Activated CD4-positive, alpha-beta T cell treated with anti-CD3 and anti-CD28 coated beads, Interleukin-10, Interleukin-2, amounts not matched to agents 100 ng/mL and 50 ng/mL, durations not matched to agents 16 hours and 8 hours (primary cell): Measurements from ENCODE around the gene KRTAP20-2.

Experiments
- DNase-seq: peaks from one replicate; pipeline ENCODE4 v3.0.0-alpha.2; 2020

KRTAP20-2 gene

DNA sequence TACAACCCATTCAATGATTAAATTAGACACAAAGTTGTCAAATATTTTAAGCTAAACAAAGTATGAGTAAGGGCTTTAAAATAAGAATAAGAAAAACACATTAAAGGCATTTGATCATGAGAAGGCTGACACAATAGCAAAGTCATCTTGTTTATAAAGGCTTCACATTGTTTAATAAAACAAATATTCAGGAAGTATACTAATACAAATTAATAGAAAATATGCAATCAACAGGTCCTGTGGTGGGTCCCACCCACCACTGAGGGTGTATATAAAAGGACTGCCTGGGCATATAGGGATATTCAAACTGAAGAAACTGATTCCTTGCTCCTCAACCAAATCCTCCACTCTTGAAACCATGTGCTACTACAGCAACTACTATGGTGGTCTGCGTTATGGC is at the start of gene KRTAP20-2:
Gene KRTAP20-2, plus strand, starts transcription at position 301 of the 400 bp plus-strand sequence. Its CDS starts 58 bp downstream, at position 359.
- no peak for DNase-seq

DNA sequence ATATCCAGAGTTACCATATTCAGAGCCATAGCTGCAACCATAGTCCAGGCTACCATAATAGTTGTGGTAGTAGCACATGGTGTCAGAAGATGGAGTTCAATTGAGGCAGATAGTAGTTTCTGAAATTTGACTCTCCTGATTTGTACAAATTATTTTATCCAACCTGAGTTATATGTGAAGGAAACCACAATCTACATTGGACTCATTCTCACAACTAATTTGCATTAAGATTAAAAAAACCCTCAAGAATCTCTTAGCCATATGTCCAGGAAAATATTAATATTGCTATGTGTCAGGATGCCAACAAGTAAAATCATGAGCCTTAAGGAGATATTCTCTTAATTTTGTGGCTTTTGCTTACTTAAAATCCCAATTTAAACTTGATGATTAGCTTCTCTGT is 44.7 kb upstream of the KRTAP20-2 start, which contains the start of gene KRTAP22-2:
Gene KRTAP22-2, minus strand, starts transcription at position 101 of the 400 bp plus-strand sequence.
- DNase-seq = no peak

DNA sequence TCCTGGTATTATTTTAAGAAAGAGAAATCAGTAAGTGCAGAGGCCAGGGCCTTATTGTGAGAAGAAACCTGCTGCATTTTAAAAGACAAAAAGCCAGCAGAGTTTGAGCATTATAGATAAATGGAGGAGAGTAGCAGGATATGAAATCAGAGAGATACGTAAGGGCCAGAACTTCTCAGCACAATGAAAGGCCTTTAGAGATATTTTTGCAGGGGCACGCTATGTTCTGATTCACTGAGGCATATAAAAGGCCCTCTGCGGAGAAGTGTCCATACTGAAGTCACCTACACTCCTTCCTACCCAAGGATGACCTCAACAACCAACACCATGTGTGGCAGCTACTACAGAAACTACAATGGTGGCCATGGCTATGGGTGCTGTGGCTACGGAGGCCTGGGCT is 42.9 kb upstream of the KRTAP20-2 start, which contains the start of gene KRTAP6-3:
Gene KRTAP6-3, plus strand, starts transcription at position 301 of the 400 bp plus-strand sequence. Its CDS starts 6 bp downstream, at position 307.
- DNase-seq = no peak

DNA sequence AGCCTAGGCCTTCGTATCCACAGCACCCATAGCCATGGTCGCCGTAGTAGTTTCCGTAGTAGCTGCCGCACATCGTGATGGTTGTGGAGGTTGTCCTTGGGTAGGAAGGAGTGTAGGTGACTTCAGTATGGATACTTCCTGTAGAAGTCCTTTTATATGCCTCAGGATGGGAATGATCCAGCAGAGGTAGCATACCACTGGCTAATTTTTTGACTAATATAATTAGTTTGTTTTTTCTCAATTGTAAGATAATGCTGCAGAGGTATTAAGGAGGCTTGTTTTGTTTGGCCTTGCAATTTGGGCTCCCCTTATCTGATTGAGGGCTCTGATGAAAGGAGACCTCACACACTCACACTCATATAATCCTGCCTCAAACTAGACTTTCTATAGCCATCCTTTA is 36.2 kb upstream of the KRTAP20-2 start, which contains the start of gene KRTAP6-2:
Gene KRTAP6-2, minus strand, starts transcription at position 101 of the 400 bp plus-strand sequence. Its CDS starts 28 bp downstream, at position 73.
- DNase-seq = no peak

DNA sequence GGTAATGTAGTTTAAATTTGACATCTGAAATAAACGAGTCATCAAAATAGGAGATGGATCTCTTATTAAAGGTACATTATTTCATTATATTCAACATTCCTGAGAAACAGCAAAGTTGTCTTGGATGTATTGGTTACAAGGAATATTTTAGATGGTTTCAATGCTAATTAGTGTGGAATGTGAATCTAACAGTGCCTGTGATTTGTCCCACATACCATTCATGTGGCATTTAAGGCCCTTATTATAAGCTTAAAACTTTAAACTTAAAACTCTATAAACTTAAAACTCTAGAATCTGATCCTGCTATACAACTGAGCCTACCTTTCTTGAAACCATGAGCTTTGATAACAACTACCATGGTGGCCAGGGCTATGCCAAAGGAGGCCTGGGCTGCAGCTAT is 34.2 kb upstream of the KRTAP20-2 start, which contains the start of gene KRTAP22-1:
Gene KRTAP22-1, plus strand, starts transcription at position 301 of the 400 bp plus-strand sequence.
- DNase-seq = no peak

DNA sequence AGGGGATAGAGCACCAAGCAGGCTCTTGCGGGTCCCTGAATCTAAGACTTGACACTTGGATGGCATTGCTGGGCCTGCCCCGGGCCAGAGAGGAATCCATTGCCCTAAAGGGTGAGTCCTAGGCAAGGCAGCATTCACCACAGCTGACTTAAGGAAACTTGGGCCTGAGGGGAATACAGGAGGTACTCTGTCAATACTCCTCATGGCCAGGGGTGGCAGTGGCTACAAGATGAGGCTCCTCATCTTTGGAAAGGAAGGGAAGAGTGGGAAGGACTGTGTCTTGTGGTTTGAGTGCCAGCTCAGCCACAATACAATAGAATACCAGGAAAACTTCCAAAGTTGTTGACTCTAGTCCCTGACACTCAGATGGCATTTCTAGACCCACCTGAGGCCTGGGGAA is 29.0 kb upstream of the KRTAP20-2 start:
- no peak for DNase-seq

DNA sequence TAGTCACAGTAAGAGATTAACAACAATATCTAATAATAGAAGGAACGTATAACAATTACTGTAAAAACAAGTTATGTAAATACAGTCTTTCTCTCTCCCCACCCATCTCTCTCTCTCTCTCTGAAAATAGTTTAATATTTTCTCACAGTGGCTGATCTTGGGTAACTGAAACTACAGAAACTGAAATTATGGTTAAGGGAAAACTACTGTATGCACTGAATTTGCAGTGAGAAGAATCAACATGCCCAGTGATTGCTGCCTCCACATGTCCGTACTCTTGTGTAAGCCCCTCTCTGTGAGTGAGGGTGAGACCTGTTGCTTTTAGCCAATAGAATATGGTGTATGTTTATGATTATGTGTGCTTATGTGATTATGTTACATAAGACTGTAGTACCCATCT is 22.9 kb upstream of the KRTAP20-2 start:
- DNase-seq = no peak

DNA sequence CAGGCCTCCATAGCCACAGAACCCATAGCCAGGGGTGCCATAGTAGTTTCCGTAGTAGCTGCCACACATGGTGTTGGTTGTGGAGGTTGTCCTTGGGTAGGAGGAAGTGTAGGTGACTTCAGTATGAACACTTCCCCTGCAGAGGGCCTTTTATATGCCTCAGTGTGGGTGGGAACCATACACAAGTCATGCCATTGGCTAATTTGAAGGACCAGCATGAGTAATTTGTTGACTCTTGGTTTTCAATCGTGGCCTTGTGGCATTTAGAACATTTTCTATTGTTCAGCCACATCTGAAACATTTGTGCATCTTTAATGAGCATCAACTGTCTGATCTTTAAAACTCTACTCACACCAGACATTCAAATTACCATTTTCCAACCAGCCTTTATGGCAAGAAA is 21.2 kb upstream of the KRTAP20-2 start, which contains the start of gene KRTAP6-1:
Gene KRTAP6-1, minus strand, starts transcription at position 95 of the 400 bp plus-strand sequence. Its CDS starts 26 bp downstream, at position 69.
- DNase-seq = peak; percentile 6

DNA sequence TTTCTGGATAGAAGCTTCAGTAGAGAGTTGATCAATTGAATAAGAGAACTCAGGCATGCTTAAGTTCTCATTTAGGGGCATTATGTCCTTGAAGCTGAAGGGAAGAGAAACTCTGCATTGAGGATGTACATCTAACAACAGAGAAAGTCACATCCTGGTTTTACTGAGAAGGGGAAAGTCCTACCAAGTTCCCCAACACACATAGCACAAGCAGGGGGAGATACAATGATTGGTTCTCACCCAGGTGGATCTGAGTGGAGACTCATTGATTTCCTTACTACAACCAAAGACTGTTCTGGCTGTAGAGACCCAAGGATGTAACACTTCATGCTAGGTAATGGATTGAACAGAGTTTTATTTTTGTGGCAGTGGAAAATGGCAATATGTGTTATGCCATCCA is 19.8 kb upstream of the KRTAP20-2 start:
- no peak for DNase-seq

DNA sequence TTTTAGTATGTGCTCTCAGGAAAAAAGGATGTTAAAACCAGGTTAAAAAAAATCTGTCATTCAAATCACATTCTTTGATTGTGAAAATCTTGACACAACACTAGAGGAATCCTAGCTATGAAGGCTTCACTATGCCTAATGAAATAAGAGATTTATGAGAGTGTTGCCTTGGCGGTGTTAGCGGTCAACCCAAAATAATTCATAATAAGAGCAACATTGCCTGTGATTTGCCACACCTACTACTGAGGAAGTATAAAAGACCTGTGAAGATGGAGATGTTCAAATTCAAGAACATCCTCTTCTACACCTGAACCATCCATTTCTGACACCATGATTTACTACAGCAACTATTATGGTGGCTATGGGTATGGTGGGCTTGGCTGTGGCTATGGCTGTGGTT is 18.9 kb upstream of the KRTAP20-2 start, which contains the start of gene KRTAP20-1:
Gene KRTAP20-1, plus strand, starts transcription at position 301 of the 400 bp plus-strand sequence. Its CDS starts 30 bp downstream, at position 331.
- DNase-seq = no peak

DNA sequence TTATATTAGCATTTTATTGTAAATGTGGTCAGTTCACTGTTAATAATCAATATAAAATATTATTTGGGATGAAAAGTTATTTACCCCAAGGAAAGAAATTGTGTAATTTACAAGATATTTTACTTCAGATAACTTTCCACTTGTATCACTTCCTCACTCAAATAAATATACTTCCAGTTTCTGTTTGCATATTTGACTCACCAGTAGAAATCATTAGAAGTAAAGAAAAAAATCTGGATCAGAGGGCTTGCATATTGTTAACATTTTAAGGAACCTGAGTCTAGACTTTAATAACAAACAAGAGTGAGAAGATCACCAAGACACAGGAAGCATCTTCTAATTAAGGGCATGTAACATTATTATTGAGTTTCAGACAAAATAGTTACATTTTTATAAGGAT is 14.9 kb upstream of the KRTAP20-2 start:
- no peak for DNase-seq

DNA sequence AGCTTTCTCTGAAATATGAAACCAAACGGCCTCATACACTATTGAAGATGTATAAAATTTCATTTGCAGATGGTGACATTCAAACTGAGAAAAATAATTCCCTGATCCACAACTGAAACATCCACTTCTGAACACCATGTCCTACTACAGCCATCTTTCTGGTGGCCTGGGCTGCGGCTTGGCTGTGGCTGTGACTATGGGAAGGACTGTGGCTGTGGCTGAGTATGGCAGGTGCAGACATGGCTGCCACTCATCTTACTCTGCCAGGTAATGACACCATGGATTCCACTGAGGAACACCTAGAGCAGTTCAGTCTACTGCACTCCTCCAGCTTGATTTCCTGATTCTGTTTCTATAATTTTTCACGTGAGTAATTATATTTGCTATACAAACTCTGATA is 14.5 kb upstream of the KRTAP20-2 start, which contains the start of gene KRTAP20-4:
Gene KRTAP20-4, plus strand, starts transcription at position 106 of the 400 bp plus-strand sequence.
- no peak for DNase-seq

DNA sequence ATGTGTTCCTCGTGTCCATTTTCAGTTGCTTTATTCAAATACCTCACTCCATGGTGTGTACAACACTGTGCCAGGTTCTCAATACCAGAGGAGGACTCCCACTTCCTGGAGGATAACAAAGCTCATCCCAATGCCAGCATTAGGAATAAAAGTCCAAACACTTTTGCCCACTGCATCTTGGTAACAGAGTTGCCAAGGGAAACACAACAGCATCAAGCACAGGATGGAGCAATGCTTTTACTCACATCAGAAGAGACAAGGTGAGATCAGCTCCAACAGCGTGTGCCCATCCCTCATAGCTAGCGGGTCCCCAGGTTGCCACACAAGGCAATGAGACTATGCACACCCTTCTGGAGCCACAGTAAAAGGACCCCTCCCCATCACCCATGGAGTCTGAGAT is 11.6 kb upstream of the KRTAP20-2 start:
- DNase-seq = no peak

DNA sequence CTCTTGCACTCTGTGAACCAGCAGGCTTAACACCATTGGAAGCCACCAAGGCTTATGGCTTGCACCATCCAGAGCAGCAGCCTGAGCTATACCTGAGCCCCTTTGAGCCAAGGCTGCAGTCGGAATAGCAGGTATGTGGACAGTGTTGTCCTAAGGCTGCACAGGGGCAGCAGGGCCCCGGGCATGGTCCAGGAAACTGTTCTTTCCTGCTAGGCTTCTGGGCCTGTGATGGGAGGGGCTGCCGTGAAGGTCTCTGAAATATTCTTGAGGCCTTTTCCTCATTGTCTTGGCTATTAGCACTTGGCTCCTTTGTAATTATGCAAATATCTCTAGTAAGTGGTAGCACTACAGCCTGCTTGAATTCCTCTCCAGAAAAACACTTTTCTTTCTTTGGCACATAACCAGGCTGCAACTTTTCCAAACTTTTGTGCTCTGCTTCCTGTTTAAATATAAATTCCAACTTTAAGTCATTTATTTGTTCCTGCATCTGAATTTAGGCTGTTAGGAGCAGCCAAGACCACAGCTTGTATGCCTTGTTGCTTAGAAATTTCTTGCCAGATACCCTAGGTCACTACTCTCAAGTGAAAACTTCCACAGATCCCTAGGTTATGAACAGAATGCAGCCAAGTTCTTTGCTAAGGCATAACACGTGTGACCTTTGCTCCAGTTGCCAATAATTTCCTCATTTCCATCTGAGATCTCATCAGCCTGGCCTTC is 9.4 kb upstream of the KRTAP20-2 start:
- no peak for DNase-seq

DNA sequence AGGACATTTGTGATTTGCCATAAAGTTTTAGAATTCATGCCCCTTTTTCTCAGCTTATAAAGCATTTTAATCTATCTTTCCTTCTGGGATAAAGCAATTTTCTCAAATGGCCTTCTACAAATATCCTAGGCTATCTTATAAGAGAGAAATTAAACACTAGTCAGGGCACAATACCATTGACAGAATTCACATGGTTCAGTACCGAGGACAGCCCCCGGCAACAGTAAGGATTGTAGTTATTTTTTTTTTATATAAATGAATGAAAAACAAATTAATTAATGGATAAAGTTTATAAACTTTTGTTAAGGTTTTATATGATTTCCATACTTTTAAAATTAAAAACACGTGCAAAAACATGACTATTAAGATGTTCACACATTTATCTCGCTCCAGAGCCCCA is 6.9 kb upstream of the KRTAP20-2 start:
- no peak for DNase-seq

DNA sequence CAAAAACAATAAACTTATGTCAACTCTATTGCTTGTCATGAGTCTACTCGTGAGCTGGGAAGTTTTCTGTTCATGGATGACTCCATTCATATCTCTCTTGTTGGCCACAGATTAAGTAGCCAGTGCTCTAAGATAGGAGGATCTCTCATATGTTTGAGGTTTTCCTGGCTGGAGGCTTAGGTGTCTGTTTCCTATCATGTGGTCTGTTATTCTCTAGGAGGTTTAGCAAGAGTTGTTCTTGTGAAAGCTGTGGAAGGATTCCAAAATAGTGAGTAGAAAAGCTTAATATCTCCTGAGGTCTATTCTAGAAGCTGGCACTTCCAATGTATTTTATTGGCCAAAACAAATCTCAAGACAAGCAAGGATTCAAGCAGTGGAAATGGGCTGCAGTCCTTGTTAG is 5.8 kb upstream of the KRTAP20-2 start:
- DNase-seq = no peak

DNA sequence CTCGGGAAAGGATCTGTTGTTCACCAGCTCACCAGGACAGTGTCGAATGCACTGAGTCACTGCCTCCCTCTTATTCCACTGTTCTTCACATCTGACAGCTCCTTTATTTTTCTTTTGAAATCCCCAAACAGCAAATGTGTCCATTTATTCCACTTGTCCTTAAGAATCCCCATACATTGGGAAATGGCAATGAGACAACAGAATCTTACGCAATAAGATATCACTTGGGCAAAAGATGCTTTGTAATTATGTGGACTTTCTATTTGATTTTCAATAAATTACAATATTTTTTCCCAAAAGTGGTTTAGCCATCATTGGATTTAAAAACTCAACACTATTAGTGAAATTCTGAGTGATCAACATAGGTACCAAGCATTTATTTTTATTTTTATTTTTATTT is 3.7 kb downstream of the KRTAP20-2 start:
- DNase-seq = no peak

DNA sequence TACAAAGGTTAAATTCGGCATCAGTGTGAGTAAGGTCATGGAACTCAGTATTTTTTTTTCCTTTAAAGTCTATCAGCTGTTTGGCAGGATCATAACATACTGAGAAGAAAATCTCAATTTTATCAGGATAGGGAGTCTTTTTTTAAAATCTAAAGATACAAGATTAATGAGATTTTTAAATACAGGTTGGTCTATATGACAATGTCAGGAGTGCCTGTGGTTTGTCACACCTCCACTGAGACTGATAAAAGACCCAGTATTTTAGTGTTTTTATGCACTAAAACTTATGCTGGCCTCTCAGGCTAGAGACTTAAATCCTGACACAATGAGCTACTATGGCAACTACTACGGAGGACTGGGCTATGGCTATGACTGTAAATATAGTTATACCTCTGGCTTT is 7.6 kb downstream of the KRTAP20-2 start, which contains the start of gene KRTAP20-3:
Gene KRTAP20-3, plus strand, starts transcription at position 301 of the 400 bp plus-strand sequence.
- no peak for DNase-seq

DNA sequence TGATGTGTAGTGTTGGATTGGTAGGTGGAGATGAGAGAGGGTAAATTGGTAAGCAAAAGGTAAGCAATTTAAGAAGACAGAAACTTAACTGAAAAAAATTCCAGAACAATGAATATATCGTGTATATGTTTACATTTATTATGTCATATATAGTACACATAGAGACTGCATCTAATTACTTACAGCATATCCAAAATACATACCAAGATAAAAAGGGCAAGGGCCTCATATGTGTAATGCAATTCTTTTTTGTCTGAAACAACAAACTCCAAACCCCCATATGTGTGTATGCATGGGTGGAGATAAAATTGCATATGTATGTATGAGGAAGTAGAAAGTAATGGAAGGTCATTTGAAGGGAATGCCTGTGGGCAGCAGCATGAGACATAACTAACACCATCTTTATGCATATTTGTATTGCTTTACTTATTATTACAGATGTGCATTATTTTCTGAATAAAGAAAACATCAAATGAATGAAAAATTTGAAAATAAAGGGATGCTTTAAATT is 12.0 kb downstream of the KRTAP20-2 start:
- no peak for DNase-seq

DNA sequence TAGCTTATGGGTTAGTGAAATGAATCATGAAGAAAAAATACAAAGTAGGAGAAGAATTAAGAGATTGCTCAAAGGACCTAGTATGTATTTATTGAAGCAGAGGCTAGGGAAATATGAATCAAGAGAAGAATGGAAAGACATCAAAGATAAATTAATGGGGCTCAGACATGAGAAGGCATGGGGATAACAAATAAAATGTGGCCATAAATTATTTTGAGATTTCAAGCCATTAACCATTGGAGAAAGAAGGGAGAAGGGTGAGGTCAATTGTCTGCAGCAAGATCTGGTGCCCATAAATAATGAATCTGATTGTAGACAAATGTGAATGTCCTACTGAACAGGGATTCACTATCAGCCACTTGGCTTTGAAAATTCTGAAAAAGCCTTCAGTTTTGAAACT is 17.9 kb downstream of the KRTAP20-2 start:
- DNase-seq = no peak

DNA sequence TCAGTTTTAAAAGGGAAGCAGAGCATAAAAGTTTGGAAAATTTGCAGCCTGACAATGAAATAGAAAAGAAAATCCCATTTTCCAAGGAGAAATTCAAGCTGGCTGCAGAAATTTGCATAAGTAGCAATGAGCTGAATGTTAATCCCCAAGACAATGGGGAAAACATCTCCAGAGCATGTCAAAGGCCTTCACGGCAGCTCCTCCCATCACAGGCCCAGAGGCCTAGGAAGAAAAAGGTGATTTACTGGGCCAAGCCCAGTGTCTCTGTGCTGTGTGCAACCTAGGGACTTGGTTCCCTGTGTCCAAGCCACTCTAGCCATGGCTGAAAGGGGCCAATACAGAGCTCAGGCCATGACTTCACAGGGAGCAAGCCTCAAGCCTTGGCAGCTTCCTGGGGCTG is 33.8 kb downstream of the KRTAP20-2 start:
- DNase-seq = no peak

DNA sequence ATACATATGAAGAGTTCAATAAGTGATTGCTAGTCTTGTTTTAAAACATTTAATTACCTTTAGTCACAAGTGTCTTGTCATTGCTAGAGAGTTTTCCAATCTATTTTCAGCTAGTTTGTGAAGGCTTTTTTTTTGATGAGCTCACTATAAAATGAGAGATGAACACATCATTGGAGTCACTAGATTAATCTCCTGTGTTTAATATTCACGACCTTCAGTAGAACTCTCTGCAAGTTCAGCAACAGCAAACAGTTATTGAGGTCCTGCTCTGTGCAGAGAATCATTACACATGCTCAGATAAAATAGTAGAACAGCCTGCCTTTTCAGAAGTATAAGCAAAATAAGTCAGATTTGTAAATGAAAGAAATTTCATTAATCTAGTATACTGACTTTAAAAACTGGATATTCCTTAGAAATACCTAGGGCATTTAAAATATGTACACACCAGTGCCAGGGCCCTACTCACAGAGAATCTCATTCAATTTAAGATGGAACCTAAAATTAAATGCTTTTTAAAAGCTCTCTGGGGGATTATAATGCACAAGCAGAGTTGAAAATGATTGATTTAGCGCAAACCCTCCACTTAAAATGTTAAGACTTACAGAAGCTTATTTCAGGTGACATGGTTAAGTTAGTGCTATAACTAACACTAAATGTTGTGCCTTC is 38.1 kb downstream of the KRTAP20-2 start:
- DNase-seq = no peak

DNA sequence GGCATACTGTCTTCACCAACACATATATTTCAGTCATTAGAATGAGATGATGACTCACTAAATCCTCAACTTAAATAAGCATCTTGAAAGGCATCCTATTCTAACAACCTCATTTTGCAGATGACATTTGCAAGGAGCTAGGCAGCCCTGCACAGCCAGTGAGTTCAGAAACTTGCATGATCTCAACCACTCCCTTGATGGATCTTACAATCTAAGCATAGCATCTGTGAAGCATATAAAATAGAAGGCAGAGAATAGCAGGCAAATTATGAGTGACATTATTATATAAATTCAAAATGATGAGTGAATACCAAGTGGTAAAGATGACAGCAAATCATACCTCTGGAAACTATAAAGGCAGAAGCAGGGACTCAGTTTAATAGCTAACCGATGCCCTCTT is 39.3 kb downstream of the KRTAP20-2 start:
- no peak for DNase-seq
